ENCODE measurements around the gene SLC1A4. TPM values are rescaled to one million over a fixed set of nuclear protein-coding genes. Genes with fewer than 3 reads are reported as not detected.

Gene SLC1A4
- total RNA-seq (ENCODE audit: low replicate concordance) = 9.5 and 24.1 TPM in 2 replicates

DNA sequence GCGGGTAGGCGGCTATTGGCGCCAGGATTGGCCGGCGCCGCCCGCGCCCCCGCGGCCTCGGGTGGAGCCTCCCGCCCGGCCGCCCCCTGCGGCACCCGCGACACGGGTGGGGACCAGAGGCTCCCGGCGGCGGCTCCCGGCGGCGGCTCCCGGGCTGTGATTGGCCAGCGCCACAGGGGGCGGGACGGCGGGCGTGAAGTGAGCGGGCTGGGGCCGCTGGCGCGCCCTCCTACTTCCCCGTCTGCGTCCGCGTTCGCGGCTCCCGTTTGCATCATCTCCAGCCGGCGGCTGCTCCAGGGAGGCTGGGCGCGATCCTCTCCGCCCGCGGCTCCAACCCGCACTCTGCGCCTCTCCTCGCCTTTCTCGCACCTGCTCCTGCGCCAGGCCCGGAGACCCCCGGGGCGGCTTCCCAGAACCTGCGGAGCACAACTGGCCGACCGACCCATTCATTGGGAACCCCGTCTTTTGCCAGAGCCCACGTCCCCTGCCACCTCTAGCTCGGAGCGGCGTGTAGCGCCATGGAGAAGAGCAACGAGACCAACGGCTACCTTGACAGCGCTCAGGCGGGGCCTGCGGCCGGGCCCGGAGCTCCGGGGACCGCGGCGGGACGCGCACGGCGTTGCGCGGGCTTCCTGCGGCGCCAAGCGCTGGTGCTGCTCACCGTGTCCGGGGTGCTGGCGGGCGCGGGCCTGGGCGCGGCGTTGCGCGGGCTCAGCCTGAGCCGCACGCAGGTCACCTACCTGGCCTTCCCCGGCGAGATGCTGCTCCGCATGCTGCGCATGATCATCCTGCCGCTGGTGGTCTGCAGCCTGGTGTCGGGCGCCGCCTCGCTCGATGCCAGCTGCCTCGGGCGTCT is at the start of gene SLC1A4:
Gene SLC1A4 (plus strand): TSS at position 274 of the 856 bp plus-strand sequence. CDS start 245 bp downstream, at position 519.
- TF ChIP-seq, protein P1, sequence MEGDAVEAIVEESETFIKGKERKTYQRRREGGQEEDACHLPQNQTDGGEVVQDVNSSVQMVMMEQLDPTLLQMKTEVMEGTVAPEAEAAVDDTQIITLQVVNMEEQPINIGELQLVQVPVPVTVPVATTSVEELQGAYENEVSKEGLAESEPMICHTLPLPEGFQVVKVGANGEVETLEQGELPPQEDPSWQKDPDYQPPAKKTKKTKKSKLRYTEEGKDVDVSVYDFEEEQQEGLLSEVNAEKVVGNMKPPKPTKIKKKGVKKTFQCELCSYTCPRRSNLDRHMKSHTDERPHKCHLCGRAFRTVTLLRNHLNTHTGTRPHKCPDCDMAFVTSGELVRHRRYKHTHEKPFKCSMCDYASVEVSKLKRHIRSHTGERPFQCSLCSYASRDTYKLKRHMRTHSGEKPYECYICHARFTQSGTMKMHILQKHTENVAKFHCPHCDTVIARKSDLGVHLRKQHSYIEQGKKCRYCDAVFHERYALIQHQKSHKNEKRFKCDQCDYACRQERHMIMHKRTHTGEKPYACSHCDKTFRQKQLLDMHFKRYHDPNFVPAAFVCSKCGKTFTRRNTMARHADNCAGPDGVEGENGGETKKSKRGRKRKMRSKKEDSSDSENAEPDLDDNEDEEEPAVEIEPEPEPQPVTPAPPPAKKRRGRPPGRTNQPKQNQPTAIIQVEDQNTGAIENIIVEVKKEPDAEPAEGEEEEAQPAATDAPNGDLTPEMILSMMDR (IDR thresholded peaks at IDR 0.05; ENCODE audit: insufficient read depth, low read length) = no peak
- H3K4me3 ChIP-seq (ENCODE audit: low read depth, low read length) = peak within 1 kb of the TSS; percentile 87
- peak; percentile 84 for DNase-seq (ENCODE audit: low read depth)

DNA sequence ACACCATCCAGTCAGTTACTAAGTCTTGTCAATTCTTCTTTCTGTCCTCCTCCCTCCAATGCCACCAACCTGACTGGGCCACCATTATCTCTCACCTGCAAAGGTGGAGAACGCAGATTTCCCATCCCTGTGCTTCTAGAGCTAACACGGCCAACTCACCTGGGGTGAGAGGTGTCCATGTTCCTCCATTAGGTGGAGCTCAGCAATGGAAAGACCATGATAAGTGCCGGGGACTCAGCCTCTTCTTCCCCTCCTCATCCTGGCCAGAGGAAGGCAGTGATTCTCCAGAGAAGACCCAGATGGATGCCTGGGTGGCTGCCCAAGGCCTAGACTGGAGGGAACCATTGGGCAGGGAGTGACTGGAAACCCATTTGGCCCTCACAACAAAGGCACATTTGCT is 48.1 kb upstream of the SLC1A4 start:
- TF ChIP-seq, protein P1 (IDR thresholded peaks at IDR 0.05; ENCODE audit: insufficient read depth, low read length) = no peak
- DNase-seq (ENCODE audit: low read depth) = no peak
- no peak overlapping the region for H3K4me3 ChIP-seq (ENCODE audit: low read depth, low read length)

DNA sequence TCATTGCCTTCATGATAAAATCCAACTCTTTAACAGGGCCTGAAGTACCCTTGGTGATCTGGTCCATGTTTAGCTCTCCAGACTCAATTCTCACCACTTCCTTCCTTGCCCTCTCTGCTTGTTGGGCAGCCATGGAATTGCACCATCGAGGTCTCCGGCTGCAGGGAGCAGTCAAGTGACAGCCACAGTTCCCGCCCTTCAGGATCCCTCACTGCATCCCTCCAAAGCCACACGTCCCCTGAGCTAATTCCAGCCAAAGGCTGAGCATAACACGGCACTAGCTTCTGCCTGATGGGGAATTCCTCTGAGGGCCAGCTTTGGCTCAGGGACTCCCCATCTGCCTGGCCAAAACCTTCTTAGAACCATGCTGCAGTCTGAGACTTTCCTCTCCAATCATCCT is 47.4 kb upstream of the SLC1A4 start:
- TF ChIP-seq, protein P1 (IDR thresholded peaks at IDR 0.05; ENCODE audit: insufficient read depth, low read length) = no peak
- no peak overlapping the region for H3K4me3 ChIP-seq (ENCODE audit: low read depth, low read length)
- DNase-seq (ENCODE audit: low read depth) = no peak

DNA sequence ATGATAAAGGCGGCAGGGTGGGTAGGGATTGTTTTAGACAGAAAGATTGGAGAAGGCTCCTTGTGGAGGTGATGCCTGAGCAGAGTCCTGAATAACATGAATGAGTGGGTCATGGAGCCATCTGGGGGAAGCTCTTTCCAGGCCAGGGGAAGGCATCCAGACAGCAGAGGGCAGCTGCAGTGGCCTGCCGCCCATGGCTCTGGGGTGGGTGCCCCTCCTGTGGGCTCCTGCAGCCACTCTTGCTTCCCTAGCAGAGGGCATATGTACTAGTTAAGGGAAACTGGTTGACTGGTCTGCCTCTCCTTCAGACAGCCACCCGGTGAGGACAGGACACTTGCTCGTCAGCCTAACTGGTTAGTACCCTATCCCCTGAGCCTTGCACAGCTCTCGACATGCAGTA is 46.5 kb upstream of the SLC1A4 start:
- TF ChIP-seq, protein P1 (IDR thresholded peaks at IDR 0.05; ENCODE audit: insufficient read depth, low read length) = no peak
- H3K4me3 ChIP-seq (ENCODE audit: low read depth, low read length) = no peak overlapping the region
- no peak for DNase-seq (ENCODE audit: low read depth)

DNA sequence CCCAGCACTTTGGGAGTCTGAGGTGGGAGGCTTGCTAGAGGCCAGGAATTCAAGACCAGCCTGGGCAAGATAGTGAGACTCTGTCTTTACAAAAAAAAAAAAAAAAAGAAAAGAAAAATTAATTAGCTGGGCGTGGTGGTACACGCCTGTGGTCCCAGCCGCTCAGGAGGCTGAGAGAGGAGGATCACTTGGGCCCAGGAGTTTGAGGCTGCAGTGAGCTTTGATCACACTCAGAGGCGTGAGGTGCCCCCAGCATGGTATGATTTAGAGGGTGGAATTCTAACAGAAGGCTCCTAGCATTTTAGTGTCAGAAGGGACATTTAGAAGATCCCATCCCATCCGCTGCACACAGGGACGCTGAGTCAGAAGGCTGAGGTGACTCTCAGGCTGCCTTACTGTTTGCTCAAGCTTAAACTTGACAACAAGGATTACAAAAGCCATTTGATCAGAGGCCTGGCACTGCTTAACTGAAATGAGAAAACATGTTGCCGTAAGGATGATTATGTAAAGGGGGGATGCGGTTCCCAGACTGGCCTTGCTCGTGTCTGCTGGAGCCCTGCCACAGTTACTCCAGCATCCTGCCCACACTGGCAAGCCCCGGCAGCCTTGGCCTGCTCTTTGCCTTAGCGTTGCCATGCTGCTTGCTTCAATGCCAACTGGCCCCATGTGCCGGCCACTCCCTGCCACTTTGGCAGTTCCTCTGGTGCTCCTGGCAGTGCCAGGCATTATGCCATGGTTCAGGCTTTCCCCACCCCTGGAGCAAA is 45.6 kb upstream of the SLC1A4 start:
- peak; percentile 73 for DNase-seq (ENCODE audit: low read depth)
- TF ChIP-seq, protein P1 (IDR thresholded peaks at IDR 0.05; ENCODE audit: insufficient read depth, low read length) = no peak
- H3K4me3 ChIP-seq (ENCODE audit: low read depth, low read length) = no peak overlapping the region

DNA sequence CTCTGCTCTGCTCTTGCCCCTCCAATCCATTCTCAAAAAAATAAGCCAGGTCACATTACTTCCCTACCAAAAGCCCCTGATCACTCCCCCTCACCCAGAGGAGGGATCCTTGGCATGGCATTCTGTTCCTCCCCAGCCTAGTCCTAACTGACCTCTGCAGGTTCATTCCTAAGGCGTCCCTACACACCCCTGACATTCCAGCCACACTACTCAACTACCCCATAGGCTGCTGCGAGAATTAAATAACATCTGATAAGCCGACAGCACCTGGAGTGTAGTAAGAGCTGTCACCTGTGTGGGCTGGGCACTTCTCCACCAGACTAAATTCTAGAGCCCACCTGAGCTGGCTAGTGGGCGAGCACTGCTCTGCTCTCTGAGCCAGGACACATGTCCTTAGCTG is 44.7 kb upstream of the SLC1A4 start:
- no peak overlapping the region for H3K4me3 ChIP-seq (ENCODE audit: low read depth, low read length)
- TF ChIP-seq, protein P1 (IDR thresholded peaks at IDR 0.05; ENCODE audit: insufficient read depth, low read length) = no peak
- DNase-seq (ENCODE audit: low read depth) = no peak

All from fibroblast of the aortic adventitia (primary cell).